DMS153 treated with DMSO at 0.1 percent for 48 hours (cell line): ENCODE data around the gene PTPMT1.

Source experiments
- DNase-seq: peaks from one replicate; lab custom pipeline; 2025; ENCODE audit not compliant: unreplicated experiment; lab: John Stamatoyannopoulos, UW

The PTPMT1 gene

DNA sequence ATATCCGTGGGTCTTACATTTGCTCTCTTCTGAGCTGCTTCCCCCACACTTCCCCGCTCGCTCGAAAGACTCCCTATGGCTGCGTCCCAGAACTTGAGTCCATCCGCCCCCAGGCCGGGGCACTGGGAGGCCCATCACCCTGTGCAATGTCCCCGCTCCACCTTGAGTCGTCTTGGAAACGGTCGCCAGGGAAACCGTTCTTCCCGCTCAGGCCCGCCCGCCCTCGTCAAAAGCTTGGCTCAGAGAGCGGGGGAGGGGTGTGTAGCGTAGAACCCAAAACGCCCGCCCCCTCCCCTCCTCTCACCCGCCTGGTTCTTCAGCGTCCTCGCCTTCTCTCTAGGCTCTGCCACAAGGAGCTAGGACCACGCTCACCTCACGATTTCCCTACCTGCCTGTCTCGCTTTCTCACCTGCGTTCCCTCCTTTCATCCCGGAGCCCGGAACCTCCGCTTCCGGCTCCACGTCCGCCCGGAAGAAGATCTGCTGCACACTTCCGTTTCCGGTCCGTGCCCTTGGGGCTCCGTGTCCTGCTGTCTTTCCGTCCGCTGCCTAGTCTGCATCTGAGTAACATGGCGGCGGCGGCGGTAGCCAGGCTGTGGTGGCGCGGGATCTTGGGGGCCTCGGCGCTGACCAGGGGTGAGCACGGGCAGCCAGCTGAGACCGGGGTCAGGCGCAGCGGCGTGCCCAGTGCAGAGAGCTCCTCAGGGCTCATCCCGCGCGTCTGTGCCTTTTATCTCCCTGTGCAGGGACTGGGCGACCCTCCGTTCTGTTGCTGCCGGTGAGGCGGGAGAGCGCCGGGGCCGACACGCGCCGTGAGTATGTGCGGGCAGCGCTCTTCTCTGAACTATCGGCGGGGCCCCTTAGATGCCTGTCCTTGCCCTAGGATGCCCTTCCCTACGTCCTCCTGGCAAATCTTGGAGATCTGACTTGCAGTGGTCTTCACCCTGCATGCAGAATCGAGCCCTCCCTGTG is 13.4 kb downstream of the PTPMT1 start, which contains the start of the genes KBTBD4 and NDUFS3:
Gene KBTBD4 (minus strand): TSS at position 447 of the 971 bp plus-strand sequence. CDS start 19 bp downstream, at position 428.
Gene NDUFS3 (plus strand): TSS at position 551 of the 971 bp plus-strand sequence. CDS start 18 bp downstream, at position 569.
- DNase-seq, result peak; percentile 83

DNA sequence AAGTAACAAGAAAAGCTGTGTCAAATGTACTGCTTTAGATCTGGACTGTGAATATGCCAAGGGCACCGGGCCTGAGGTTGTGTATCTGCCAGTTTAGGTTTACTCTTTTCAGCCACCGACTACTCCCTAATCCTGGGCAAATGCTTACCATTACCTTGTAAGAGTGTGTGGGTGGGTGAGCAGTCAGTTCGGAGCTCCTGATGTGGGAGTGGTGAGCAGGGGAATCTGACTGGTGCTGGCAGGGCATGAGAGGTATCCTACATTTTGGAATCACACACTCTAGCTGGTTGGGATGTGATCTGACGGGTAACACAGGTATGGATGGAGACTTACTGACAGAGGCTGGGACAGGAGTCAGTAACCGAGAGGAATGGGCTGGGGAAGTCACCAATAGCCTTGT is 18.4 kb downstream of the PTPMT1 start:
- DNase-seq, result no peak

DNA sequence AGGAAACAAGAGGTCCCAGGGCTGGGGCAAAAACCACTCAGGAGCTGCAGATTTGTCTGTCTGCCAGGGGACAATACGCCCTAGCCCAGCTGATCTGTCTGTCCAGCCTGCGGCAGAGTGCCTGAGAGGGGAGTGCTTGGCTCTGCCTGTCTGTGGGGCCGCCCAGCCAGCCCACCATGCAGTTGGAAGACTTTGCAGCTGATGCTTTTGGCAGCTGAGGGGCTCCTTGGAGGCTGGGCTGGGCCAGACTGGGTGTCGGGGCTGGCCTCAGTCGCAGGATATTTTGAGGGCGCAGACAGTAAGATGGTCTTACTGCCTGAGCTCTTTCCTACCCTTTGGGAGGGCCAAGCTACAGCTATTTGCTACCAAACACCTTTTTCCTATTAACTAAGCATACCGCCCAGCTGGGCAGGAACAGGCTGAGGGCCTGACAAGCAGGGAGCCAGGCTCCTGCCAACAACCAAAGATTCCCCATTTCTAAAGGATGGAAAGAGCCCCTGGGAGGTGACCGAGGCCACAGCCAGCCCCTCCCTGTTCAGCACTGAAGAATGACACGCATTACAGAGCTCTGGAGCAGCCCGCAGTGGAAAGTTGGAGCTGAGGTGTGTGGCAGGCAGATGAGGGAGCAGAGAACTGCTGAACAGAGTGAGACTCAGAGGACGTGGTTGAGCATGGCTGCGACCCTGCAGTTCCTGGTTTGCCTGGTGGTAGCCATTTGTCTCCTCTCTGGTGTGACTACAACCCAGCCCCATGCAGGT is 20.9 kb downstream of the PTPMT1 start, which contains the start of gene FAM180B:
Gene FAM180B (plus strand): TSS at position 581 of the 758 bp plus-strand sequence. CDS start 91 bp downstream, at position 672.
- DNase-seq, result no peak

DNA sequence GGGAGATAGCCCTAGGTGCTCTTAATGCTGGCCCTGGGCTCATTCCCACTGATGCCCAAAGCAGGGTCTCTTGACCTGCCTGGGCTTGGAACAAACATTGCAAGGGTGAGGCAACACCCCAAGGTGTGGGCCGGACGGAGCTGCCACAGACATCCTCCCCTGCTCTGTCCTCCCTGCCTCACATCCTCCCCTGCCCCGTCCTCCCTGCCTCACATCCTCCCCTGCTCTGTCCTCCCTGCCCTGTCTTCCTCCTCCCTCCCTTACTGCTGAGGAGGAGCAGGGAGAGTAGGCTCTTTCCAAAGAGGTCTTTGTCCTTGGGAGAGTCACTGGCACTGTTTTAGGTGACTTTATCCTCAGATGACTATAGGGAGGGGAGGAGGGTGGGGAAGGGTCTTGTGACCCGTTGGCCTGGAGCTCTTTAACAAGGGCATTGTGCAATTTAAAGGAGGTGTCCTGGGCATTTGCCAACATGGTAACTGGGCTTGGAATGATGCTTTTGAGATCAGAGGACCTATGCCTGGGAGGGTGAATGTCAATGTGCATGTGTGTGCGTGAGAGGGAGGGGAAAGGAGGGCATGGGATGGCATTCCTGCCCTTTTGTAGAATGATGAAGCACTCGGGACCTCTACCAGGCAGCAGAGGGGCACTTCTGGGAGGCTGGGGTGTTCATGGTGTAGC is 21.8 kb downstream of the PTPMT1 start:
- DNase-seq, result no peak

DNA sequence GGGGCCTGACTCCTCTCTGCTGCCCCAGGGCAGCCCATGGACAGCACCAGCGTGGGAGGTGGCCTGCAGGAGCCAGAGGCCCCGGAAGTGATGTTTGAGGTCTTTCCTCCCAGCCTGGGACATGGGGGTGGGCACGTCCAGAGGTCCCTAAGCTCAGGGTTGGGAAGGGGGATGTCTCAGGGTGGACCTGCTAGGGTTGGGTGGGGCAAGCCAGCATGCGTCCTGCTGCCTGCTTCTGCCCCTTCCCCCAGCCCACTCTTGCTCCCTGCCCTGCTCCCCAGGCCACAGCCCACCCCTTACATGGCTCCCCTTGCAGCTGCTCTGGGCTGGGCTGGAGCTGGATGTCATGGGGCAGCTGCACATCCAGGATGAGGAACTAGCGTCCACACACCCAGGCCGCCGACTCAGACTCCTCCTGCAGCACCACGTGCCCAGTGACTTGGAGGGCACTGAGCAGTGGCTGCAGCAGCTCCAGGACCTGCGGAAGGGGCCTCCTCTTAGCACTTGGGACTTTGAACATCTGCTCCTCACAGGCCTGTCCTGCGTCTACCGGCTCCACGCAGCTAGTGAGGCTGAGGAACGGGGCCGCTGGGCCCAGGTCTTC is 22.4 kb downstream of the PTPMT1 start:
- DNase-seq, result no peak

DNA sequence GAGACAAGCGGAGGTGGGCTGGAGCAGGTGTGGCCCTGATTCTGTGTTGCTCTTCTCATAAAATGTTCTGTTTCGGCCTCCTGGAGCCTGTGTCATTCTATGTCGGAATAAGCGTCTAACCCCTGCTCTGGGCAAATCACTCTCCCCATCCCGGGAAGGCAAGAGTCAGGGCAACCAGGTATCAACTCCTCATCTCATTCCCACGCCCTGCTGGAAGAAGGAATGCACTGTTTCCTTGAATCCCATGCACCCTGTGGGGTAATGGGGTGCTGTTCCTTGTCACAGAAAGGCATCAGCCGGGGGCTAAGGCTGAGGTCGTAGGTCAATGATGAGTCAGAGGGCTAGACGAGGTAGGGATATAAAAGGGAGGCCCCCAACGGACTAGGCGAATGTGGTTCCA is 23.7 kb downstream of the PTPMT1 start:
- DNase-seq, result no peak

DNA sequence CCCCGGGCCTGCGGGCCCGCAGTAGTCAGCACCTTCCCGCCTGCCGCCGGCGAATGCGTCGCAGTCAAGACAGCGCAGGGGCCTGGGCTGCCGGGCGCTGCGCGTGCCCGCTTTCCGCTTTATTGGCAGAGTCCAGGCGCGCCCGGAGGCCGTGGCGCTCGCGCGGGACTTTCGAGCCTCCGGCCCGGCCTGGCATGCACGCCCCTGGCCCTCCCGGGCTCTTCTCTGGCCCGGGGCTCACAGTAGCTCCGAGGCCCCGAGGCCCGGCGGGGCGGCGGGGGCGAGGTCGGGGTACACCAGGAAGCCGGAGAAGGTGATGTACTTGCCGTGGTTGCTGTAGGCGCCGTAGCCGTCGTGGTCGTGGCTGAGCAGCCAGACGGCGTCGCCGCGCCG is 24.2 kb downstream of the PTPMT1 start:
- DNase-seq, result no peak

DNA sequence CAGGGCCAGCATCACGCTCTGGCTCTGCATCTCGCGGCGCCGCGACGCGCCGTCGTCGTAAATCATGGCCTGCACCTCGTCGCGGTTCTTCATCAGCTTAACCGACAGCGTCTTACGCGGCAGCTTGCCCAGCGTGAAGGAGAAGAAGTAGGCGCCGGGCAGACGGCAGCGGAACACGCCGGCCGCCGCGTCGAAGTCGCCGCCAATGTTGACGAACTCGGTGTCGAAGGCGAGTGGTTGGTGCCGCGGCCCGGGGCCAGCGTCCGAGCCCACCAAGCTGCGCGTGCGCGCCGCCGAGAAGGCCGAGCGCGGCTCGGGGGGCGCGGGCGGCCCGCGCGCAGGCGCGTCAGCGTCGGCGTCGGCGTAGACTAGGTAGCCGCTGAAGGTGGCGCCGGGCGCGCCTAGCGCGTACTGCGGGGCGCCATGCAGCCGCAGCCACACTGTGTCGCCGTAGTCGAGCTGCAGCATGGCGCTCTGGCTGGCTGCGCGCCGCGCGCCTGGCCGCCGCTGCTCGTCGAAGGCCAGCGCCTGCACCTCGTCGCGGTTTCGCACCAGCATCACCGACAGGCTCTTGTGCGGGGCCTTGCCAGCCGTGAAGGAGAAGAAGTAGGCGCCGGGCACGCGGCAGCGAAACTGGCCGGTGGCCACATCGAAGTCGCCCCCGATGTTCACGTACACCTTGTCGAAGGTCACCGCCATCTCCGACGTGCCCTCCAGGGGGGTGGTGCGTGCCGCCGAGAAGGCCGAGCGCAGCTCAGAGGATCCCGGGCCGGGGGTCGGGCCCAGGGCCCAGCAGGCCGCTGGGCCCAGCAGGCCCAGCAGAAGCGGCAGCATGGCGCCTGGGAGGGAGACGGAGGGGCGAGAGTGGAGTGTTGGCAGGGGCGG is 24.8 kb downstream of the PTPMT1 start:
- DNase-seq, result no peak

DNA sequence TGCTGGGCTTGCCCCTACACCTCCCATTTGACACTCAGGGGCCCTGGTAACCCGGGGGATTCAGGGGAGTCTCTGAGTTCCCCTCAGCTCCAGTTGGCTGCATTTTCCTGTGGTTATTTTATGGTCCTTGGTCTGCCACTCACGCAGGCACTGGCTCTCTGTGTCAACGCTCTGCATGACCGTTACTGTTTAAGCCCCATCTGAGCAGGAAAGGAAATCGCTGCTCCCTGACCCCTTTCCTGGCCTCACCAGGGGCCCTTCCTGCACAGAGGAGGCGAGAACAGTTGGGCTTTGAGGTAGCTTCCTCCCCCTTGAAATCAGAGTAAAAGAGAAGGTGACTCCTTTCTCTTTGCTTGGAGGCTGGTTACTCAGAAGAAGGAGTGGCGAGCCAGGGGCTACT is 26.4 kb downstream of the PTPMT1 start:
- DNase-seq, result no peak

DNA sequence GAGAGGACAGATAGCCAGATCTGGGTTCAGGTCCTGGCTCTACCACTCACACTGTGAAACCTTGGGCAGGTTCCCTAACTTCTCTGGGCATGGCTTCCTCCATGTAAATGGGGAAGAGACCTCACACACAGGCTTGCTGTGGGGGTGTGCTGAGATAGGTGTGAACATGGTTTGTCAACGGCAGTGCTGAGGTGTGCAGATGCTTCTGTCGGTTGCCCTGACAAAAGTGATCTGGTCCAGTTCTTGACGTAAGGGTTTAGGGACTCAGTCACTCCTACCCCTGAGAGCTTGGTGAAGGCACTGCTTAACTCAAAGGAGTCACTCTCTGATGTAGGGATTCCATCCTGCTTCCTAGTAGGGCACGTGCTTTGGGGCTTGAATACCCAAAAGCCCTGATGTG is 26.9 kb downstream of the PTPMT1 start:
- DNase-seq, result no peak

DNA sequence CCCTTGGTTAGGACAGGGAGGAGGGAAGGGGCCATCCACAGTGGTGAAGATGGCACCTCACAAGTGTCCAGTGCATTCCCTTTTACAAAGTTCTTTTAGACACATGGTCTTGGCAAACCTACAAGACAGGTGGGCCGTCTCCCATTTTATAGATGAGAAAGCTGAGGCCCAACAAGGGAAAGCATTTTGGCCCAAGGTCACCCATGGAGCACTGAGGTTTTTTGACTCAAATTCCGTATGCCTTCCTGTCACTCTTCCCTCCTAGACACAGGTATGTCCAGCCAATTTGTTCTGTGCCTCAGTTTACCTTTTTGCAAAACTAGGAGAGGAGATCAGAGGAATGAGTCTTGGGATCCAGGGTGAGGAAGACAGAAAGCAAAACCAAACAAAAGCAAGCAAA is 27.6 kb downstream of the PTPMT1 start:
- DNase-seq, result no peak

DNA sequence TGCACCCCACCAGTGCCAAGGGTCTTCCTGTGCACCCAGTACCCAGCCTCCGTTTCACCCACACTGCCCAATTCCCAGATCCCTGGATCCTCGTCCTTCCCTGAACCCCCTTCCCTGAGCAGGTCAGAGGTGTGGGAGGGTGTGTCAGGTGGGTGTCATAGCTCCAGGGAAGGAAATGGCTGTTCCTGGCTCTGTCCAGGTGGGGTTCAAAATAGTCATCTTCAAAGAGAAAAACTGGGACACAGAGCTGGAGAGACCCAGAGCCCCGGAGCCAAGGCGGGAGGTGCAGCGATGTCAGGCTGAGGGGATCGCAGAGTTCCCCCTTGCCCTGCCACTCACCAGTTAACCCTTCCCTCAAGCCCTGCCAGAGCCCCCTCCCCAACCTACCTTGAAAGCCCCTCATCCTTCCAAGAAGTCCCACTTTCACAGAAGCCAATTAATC is 28.1 kb downstream of the PTPMT1 start:
- no peak for DNase-seq

DNA sequence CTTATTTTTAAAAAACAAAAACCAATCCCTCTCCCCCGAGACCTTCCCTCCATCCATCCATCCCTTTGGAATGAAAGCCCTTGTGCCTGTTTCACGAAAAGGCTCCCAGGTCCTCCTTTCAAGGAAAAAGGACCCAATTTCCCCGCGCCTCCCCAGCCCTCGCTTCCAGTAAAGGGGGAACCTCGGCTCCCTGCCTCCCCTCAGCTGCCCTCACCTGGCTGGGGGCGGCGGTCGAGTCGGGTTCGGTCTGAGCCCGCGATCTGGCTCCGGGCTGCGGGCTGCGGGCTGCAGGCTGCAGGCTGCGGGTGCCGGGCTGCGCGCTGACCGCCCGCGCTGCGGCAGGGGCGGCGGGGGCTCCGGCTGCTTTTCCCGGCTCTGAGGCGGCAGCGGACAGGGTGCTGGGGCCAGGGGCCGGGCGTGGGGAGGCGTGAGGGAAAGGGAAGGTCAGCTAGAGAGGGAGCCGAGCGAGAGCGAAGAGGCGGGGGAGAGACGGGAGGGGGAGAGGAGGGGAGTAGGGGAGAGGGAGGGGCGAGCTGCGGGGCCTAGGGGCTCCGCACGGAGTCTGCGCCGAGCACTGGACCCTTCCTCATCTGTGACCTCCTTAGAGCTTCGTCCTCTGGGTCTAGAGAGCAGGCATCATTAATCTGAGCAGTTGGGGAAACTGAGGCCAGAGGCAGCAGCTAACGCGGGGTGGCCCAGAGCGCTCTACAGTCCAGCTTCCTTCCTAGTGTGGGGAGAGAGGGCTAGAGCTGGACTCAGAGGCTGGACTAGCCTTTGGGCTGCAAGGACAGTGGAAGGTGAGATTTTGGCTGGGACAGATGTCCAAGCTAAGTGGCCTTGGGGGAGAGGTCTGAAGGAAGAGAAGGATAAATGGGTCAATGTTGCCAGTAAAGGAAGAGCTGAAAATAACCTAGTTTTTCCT is 28.8 kb downstream of the PTPMT1 start, which contains the start of gene C1QTNF4:
Gene C1QTNF4 (minus strand): TSS at position 478 of the 922 bp plus-strand sequence. CDS start 3,601 bp downstream, outside the sequence.
- no peak for DNase-seq

DNA sequence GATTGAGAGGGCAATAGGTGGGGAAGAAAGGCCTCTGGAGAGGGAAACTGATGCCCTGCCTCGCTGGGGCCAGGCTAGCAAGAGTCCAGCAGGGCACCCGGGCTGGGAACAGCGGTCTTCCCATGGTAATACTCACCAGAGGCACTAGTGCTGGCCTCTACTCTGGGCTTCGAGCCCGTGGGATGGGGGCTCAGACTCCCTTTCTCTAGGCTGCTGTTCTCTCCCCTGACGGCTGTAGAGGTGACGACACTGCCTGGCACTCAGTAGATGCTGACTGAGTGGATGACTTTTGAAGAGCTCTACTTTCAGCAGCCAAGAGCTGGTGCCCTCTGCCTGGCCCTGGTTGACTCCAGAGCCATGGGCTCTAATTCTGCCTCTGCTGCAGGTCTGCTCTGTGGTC is 29.6 kb downstream of the PTPMT1 start:
- no peak for DNase-seq

DNA sequence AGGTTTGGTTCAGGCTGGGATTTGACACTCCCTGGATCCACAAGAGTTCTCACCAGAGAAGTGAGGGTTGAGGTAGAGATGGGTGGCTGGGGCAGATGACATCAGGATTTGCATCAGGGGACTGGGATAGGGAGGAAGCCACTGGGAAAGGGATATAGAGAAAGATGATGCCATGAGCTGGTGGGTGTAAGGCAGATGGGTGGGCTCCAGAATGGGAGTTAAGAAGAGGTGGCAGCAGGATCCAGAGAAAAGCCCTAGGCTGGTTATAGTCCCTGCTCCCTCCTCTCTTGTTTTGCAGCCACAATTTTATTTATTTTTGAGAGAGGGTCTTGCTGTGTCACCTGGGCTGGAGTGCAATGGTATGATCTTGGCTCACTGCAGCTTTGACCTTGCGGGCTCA is 30.6 kb downstream of the PTPMT1 start:
- DNase-seq, result no peak

DNA sequence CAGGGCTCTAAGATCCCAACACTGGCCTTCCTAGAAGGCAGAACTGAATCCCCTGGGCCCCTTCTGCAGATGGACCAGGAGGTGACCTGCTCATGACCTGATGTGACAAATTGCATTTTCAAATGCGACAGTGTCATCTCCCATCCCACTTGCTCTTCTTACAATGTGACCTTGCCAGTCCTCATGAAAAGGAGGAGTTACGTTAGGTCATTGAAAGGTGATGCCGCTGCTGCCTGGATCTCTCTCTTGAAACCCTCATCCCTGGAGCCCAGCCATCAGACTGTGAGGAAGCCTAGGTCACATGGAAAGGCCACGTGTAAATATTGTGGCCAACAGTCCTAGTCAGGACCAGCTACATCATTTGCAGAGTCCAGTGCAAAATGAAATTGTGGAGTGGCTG is 34.5 kb downstream of the PTPMT1 start:
- no peak for DNase-seq

DNA sequence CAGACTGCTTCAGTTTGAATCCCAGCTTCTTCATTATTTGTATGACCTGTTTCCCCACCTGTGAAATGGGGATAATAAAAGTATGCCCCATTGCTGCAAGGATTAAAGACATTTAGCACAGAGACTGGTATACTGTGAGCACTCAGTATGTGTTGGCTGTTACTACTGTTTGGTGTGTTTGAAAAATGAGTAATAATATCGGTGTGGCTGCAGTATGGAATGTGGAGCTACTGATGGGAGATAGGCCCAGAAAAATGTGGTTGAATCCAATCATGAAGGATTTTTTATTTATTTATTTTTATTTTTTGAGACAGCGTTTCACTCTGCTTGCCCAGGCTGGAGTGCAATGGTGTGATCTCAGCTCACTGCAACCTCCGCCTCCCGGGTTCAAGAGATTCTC is 37.9 kb downstream of the PTPMT1 start:
- no peak for DNase-seq

DNA sequence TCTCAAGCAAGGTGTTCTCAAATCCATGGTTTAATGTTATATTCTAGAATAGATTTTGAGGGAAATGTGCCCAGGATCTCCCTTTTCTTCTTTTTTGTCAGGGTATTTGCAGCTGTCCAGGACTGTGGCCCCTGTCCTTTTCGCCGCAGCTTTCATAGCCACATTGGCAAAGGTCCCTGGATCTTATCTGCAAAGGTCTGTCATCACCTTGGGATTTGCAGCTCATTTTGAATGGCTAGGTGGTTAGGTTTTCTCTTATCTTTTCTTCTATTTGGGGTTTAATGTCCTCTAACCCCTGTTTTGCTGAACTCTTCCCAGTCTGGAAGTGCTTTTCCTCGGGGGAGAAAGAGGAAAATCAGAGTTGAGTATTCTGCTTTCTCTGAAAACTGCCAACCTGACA is 40.5 kb downstream of the PTPMT1 start:
- DNase-seq, result no peak
